LNCAP (cell line): Measurements from ENCODE around the gene GSTA2.

Source experiments
- TF ChIP-seq, protein P1 (sequence below): fragments of 450-650 bp; IDR thresholded peaks from 2 replicates; pipeline ENCODE4 v1.5.1; 2017; ENCODE audit warnings: mild to moderate bottlenecking

GSTA2 gene

DNA sequence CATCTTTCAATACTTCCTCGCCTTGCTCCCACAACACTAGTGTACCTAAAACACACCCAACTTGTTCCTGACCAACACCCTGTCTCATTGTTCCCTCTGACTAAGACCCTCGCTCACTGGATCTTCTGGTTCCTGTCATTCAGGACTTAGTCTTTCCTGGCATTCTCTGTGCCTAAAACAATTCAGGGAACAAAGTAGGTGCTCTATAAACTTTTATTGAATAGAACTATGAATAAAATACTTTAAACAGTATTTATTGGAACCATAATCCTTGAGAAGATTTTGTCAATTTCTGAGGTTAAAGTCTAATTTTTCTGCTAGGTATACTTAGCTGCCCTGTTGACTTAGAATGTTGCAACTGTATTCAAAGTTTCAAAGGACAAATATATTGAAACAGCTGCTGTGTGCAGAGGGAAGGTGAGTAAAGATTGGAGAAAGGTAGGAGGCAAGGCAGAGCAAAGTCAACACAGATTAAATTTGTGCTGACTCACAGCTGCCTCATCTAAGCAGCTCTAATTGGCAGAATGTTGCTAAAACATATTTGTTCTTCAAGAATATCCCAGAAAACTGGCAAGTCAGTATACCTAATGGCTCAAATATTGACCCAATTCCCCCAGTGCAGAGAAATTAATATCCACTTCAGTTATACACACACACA lies 37.6 kb downstream of the GSTA2 start:
- TF ChIP-seq, protein P1, sequence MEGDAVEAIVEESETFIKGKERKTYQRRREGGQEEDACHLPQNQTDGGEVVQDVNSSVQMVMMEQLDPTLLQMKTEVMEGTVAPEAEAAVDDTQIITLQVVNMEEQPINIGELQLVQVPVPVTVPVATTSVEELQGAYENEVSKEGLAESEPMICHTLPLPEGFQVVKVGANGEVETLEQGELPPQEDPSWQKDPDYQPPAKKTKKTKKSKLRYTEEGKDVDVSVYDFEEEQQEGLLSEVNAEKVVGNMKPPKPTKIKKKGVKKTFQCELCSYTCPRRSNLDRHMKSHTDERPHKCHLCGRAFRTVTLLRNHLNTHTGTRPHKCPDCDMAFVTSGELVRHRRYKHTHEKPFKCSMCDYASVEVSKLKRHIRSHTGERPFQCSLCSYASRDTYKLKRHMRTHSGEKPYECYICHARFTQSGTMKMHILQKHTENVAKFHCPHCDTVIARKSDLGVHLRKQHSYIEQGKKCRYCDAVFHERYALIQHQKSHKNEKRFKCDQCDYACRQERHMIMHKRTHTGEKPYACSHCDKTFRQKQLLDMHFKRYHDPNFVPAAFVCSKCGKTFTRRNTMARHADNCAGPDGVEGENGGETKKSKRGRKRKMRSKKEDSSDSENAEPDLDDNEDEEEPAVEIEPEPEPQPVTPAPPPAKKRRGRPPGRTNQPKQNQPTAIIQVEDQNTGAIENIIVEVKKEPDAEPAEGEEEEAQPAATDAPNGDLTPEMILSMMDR: no peak

DNA sequence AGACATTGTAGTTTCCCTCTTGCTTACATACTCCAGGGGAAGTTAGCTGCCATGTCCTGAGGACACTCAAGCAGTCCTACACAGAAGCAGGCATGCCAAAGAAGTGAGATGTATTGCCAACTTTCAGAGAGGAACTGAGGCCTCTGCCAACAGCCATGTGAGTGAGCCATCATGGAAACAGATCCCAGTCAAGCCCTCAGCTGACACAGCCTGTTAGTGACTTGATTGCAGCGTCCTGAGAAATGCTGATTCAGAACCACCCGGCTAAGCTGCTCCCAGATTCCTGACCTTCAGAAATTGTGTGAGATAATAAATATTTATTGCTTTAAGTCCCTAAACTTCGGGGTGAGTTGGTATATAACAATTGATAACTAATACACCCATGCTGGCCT lies 38.1 kb downstream of the GSTA2 start:
- TF ChIP-seq, protein P1: no peak

DNA sequence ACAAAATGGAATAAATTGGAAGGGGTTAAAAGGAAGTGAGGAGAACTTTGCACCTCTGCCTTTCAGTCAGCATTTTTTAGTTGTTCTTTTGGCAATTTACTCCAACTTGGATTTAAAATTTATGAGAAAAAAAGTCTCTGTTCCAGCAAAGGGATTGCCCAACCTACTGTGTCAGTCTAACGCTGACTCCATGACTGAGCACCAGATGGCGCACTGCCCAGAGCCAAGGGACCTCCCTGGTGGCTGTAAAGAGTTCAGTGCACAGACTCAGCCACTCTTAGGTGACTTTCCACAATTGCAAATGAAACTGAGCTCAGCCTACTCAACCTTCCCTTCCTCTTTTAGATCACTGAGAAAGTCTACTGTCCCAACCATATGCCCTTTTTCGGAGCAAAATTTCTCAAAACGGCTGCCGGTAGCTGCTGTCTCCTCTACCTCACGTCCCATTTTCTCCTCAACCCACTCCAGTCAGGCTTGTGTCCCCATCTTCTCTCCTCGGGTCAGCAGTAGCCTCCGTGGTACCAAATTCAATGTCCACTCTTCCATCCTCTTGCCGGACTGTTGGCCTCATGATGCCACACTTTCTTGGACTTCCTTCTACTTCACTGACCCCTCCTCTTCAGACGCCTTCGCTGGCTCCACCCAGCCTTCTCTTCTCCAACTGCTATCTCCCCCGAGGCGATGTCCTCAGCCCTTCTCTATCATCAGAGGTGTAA lies 38.7 kb downstream of the GSTA2 start:
- TF ChIP-seq, protein P1: peak; percentile 70

DNA sequence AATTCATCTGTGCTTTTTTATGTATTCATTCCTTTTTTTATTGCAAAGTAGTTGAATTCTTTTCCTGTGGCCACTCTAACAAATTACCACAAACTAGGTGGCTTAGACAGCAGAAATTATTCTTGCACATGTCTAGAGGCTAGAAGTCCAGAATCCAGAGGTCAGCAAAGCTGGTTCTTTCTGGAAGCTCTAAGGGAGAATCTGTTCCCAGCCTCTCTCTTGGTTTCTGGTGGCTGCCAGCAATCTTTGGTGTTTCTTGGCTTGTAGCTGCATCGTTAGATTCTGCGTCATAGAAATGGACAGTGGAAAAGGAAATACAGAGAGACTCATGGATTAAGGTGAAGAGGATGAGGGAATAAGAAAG lies 39.3 kb downstream of the GSTA2 start:
- TF ChIP-seq, protein P1: no peak

DNA sequence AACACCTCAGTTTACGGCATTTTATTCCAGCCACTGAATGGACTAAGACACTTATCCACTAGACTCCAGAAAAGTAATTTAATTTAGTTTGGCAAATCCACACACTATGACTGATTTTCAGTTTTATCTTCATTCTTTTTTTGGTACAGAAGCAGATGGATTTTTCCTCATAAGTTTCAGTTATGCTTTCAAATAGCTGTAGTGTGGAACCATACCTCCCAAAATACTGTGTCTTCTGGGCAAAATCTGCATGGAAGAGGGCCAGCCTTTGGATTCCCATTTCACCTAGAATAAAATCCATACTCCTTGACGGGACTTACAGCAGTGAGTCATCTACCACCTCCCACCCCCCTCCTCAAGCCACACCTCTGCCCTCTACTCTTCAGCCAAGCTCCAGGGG lies 43.0 kb downstream of the GSTA2 start:
- TF ChIP-seq, protein P1: no peak

DNA sequence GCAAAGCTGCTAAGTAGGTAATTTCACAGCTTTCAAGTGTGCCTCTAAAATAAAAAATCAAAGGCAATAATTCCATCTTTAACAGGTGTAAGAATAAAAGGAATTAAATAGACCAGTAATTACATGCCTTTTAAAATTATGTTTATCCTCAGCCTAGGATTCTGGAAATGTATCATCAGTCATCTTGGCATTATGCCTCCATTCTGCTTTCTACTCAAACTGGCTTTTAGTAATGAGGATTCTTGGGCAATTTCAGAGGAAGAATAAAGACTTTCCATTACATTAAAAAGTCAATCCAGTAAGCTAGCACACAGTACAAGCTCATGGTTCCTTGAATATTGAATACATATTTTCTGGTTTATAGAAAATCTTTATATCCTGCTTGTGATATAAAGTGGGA lies 44.7 kb downstream of the GSTA2 start:
- TF ChIP-seq, protein P1: no peak

DNA sequence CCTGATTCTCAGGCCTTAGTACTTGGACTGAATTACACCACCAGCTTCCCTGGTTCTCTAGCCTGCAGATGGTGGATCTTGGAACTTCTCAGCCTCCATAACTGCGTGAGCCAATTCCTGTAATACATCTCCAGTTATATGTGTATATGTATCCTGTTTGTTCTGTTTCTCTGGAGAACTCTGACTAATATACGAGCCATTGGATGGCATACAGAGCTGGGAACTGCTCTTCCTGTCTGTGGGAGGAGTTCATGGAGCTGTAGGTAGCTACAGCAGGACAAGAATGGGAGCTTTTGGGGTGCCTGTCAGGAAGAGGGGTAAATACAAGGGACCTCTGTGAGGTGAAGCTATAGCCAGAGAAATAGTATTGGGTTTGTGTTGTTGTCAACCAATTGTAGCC lies 51.1 kb downstream of the GSTA2 start:
- TF ChIP-seq, protein P1: no peak
